Memory B cell (primary cell): ENCODE measurements around the gene PACSIN2.

Experiments
- ATAC-seq: fragments of 150-1000 bp; cut with Tn5 transposase; 2 replicates; pipeline ENCODE4 v1.10.0; 2021; ENCODE audit warnings: low read depth, mild to moderate bottlenecking, moderate library complexity
- DNase-seq, 2 donors: peaks; one replicate each; pipeline ENCODE4 v3.0.0; 2022; ENCODE audit warnings: low spot score in 2 of 2
- H3K27ac Mint-ChIP-seq: one replicate; pipeline ENCODE4 v1.8.0; 2022; ENCODE audit warnings: mild to moderate bottlenecking, moderate library complexity, mixed read lengths
- H3K27me3 Mint-ChIP-seq: one replicate; pipeline ENCODE4 v1.8.0; 2022; ENCODE audit warnings: mixed read lengths
- H3K36me3 Mint-ChIP-seq: one replicate; pipeline ENCODE4 v1.8.0; 2022; ENCODE audit warnings: mild to moderate bottlenecking, mixed read lengths
- H3K4me1 Mint-ChIP-seq: one replicate; pipeline ENCODE4 v1.8.0; 2022; ENCODE audit warnings: mixed read lengths
- H3K4me3 Mint-ChIP-seq: one replicate; pipeline ENCODE4 v1.8.0; 2022; ENCODE audit warnings: mild to moderate bottlenecking, moderate library complexity, mixed read lengths
- H3K9me3 Mint-ChIP-seq: one replicate; pipeline ENCODE4 v1.8.0; 2022; ENCODE audit warnings: mixed read lengths

PACSIN2 gene

DNA sequence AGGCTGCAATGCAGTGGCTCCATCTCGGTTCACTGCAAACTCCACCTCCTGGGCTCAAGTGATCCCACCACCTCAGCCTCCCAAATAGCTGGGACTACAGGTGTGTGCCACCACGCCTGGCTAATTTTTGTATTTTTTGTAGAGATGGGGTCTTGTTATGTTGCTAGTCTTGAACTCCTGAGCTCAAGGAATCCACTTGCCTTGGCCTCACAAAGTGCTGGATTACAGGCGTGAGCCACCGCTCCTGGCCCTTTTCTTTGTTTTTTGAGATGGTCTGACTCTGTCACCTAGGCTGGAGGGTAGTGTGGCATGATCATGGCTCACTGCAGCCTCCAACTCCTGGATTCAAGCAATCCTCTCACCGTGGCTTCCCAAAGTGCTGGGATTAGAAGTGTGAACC, 178.9 kb downstream of the PACSIN2 start:
- H3K27me3 Mint-ChIP-seq, result no peaks in the 10 kb centered on the region
- H3K36me3 Mint-ChIP-seq, result peaks cover 15% of the 10 kb centered on the region
- no peaks in the 10 kb centered on the region for H3K9me3 Mint-ChIP-seq
- H3K4me3 Mint-ChIP-seq, result no peak overlapping the region
- DNase-seq (no peak), ATAC-seq (no peak)
- H3K4me1 Mint-ChIP-seq, result peaks cover 2% of the 10 kb centered on the region
- no peak overlapping the region for H3K27ac Mint-ChIP-seq

DNA sequence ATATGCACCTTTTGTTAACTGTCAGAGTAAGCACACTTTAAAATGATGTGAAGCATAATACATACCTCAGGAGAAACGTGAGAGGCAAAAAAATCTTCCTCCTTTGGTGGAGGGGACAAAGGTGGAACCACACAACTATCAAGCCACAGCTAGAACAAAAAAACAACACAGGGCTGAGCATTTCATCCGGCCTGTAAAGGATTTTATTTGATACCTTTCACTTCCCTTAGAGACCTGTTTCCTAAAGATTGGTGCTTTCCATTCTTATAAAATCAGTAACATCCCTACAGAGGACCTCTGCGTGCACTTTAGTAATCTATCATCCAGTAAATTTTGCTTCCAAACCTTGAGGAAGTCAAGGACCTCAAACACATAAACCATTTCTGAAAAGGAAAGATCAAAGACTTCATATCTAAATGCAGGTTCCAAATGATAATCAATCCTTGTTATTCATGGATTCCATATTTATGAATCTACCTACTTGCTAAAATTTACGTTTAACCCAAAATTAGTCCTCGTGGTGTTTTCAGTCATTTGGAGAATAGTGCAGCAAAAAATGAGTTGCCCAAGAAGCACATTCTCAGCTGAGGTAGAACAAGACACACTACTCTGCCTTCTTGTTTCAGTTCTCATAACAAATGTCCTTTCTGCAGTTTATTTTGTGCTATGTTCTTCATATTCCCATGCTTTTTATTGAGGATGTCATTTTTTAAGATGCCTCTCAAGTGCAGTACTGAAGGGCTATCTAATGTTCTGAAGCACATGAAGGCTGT, 180.6 kb downstream of the PACSIN2 start:
- Mint-ChIP-seq H3K4me3 (no peak overlapping the region), H3K9me3 (no peaks in the 10 kb centered on the region), H3K4me1 (no peaks in the 10 kb centered on the region), H3K27me3 (no peaks in the 10 kb centered on the region), H3K27ac (no peak overlapping the region), H3K36me3 (peaks cover 20% of the 10 kb centered on the region)
- ATAC-seq (no peak), DNase-seq (no peak)

DNA sequence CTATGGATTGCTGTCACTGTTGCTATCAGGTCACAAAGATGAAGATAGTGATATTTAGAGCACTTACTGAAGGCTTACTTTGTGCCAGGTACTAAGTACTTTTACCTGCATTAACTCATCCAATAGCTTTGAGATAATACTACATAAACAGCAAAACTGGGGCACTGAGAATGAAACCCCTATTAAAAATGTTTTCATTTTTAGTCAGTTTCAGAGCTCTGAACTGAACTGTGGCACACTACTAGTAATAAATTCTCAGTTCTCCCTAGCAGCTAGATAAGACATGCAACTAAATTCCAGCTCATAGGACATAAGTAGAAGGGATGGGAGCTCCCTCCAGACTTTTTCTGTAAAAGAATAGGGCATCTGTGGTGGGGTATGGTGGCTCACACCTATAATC, 181.8 kb downstream of the PACSIN2 start:
- DNase-seq (no peak), ATAC-seq (no peak)
- H3K9me3 Mint-ChIP-seq, result no peaks in the 10 kb centered on the region
- H3K27ac Mint-ChIP-seq, result no peak overlapping the region
- H3K36me3 Mint-ChIP-seq, result peaks cover 20% of the 10 kb centered on the region
- no peaks in the 10 kb centered on the region for H3K27me3 Mint-ChIP-seq
- no peak overlapping the region for H3K4me3 Mint-ChIP-seq
- H3K4me1 Mint-ChIP-seq, result no peaks in the 10 kb centered on the region

DNA sequence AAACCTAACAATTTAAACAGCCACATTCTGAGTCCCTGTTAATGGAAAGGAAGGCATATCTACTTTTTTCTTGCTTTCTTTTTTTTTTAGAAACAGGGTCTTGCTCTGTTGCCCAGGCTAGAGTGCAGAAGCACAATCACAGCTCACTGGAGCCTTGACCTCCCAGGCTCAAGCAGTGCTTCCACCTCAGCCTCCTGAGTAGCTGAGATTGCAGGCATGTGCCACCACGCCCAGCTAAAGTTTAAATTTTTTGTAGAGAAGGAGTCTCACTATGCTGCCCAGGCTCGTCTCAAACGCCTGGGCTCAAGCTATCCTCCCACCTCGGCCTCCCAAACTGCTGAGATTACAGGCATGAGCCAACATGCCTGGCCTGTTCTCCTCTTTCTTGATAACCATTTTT, 183.2 kb downstream of the PACSIN2 start:
- Mint-ChIP-seq H3K36me3 (peaks cover 24% of the 10 kb centered on the region), H3K4me1 (no peaks in the 10 kb centered on the region), H3K27ac (no peak overlapping the region), H3K27me3 (no peaks in the 10 kb centered on the region), H3K4me3 (no peak overlapping the region), H3K9me3 (no peaks in the 10 kb centered on the region)
- no peak for DNase-seq
- no peak for ATAC-seq

DNA sequence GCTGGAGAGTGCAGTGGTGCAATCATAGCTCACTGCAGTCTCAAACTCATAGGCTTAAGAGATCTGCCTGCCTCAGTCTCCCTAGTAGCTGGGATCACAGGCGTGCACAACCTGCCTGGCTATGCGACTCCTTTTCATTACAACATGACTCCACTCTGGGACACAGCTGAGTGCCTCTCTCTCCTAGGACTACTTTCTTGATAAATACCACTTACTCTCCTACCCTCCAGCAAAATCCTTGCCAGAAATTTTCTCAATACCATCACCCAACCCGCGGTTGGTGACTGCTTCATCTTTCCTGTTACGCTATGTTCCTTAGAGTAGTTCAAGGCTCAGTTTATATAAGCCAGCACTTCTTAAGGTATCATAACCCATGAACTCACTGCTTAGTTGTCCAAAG, 184.8 kb downstream of the PACSIN2 start:
- Mint-ChIP-seq H3K4me1 (no peaks in the 10 kb centered on the region), H3K27me3 (no peaks in the 10 kb centered on the region), H3K36me3 (peaks cover 21% of the 10 kb centered on the region), H3K9me3 (no peaks in the 10 kb centered on the region), H3K4me3 (no peak overlapping the region), H3K27ac (no peak overlapping the region)
- no peak for DNase-seq
- no peak for ATAC-seq

DNA sequence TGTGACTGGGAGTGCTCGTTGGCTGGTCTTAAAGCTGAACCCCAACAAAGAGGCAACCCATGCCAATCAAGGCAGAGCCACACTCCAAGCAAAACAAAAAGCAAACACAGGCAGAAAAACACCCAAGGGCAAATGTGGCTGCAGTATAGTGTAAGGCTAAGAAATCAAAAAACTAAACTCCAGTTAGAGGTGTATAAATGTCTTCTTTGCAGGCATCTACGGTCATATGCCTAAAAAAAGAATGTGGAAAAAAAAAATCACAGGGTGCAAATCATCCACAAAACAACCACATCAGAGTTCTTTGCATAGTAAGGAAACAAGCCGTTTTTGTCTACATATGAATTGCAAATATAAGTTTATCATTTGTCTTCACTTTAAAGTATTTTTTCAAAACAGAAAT, 185.6 kb downstream of the PACSIN2 start:
- no peaks in the 10 kb centered on the region for H3K27me3 Mint-ChIP-seq
- DNase-seq, result no peak
- ATAC-seq, result no peak
- no peak overlapping the region for H3K27ac Mint-ChIP-seq
- H3K36me3 Mint-ChIP-seq, result peaks cover 23% of the 10 kb centered on the region
- no peaks in the 10 kb centered on the region for H3K4me1 Mint-ChIP-seq
- no peaks in the 10 kb centered on the region for H3K9me3 Mint-ChIP-seq
- H3K4me3 Mint-ChIP-seq, result no peak overlapping the region

DNA sequence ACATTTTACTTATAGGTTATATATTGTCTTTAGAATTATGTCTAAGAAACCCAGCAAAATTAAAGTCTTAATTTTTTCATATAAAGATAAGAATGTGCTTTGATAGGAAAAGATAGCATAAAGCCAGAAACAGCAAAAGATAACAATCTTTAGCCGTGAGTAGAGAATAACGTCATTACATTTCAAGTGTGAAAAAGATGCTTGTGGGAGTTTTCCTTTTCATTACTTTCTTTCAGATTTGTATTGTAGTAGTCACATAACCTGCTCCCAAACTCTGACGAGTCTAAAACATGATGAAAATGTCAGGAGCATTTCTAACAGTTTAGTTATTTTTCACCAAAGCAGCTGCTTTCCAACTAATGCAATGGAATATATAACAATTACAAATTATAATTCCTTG, 189.2 kb downstream of the PACSIN2 start:
- H3K36me3 Mint-ChIP-seq, result peaks cover 23% of the 10 kb centered on the region
- ATAC-seq (no peak), DNase-seq (no peak)
- no peak overlapping the region for H3K4me3 Mint-ChIP-seq
- H3K27ac Mint-ChIP-seq, result no peak overlapping the region
- no peaks in the 10 kb centered on the region for H3K27me3 Mint-ChIP-seq
- H3K4me1 Mint-ChIP-seq, result peaks cover 2% of the 10 kb centered on the region
- no peaks in the 10 kb centered on the region for H3K9me3 Mint-ChIP-seq

DNA sequence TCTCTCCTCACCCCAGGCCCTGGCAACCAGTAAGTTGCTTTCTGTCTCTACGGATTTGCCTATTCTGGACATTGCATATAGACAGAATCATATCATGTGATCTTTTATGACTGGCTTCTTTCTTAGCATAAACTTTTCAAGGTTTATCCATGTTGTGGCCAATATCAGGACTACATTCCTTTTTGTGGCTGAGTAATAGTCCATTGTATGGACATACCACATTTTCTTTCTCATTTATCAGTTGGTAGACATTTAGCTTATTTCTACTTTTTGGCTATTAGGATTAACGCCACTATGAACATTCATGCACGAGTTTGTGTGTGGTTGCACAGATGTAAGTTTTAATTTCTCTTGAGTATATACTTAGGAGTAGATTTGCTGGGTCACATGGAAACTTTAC, 193.6 kb downstream of the PACSIN2 start:
- Mint-ChIP-seq H3K36me3 (peaks cover 18% of the 10 kb centered on the region), H3K4me3 (no peak overlapping the region), H3K9me3 (no peaks in the 10 kb centered on the region), H3K27me3 (no peaks in the 10 kb centered on the region), H3K27ac (peak overlapping the region; percentile 21), H3K4me1 (peaks cover 2% of the 10 kb centered on the region)
- no peak for ATAC-seq
- DNase-seq, result no peak

DNA sequence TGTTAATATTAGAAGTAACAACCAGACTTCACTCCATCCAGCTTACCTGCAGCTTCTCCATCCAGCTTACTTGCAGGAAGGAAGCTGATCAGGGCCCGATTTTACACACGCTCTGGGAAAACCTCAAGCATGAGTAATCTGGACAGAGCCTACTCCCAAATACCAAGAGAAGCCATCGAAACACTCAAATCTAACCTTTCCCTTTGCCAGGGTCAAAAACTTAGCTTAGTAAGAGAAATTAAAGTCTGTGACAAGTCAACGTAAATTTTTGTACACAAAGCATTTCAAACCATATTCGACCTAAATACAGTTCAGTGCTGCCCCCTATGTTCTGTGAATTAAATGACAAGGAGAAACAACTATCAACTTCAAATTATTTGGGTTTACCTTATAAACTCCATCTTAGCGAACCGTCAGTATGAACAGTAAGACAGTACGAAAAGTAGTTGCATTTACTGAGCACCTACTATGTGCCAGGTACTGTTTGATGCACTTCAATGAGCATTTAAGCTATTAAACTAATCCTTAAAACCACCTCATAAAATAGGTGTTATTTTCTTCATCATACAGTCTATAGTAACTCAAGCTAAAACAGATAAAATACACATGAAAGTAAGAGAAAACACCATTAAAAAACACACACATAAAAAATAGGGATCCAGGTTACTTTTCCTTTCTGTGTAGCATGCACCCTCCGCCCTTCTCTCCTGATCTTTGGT, 194.7 kb downstream of the PACSIN2 start:
- Mint-ChIP-seq H3K4me1 (peaks cover 2% of the 10 kb centered on the region), H3K27me3 (no peaks in the 10 kb centered on the region), H3K36me3 (peaks cover 19% of the 10 kb centered on the region), H3K27ac (peak overlapping the region; percentile 21), H3K9me3 (no peaks in the 10 kb centered on the region), H3K4me3 (no peak overlapping the region)
- DNase-seq (peak in 1 of 2 donors; percentile 19), ATAC-seq (no peak)
